Amniotic epithelial cell (primary cell): ENCODE data around the gene SV2C.
A peak's percentile ranks its signal among the peaks of the same experiment; 100 is the strongest.
"Not testable (repeated sequence)": the region's sequence is repeated elsewhere in the genome, so short reads cannot be mapped to it uniquely, and the experiment has no call there.

ENCODE experiments used
- DNase-seq: peaks from one replicate; pipeline ENCODE4 v3.0.0-alpha.2; 2010; ENCODE audit warnings: low read depth

Gene SV2C, protein sequence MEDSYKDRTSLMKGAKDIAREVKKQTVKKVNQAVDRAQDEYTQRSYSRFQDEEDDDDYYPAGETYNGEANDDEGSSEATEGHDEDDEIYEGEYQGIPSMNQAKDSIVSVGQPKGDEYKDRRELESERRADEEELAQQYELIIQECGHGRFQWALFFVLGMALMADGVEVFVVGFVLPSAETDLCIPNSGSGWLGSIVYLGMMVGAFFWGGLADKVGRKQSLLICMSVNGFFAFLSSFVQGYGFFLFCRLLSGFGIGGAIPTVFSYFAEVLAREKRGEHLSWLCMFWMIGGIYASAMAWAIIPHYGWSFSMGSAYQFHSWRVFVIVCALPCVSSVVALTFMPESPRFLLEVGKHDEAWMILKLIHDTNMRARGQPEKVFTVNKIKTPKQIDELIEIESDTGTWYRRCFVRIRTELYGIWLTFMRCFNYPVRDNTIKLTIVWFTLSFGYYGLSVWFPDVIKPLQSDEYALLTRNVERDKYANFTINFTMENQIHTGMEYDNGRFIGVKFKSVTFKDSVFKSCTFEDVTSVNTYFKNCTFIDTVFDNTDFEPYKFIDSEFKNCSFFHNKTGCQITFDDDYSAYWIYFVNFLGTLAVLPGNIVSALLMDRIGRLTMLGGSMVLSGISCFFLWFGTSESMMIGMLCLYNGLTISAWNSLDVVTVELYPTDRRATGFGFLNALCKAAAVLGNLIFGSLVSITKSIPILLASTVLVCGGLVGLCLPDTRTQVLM

DNA sequence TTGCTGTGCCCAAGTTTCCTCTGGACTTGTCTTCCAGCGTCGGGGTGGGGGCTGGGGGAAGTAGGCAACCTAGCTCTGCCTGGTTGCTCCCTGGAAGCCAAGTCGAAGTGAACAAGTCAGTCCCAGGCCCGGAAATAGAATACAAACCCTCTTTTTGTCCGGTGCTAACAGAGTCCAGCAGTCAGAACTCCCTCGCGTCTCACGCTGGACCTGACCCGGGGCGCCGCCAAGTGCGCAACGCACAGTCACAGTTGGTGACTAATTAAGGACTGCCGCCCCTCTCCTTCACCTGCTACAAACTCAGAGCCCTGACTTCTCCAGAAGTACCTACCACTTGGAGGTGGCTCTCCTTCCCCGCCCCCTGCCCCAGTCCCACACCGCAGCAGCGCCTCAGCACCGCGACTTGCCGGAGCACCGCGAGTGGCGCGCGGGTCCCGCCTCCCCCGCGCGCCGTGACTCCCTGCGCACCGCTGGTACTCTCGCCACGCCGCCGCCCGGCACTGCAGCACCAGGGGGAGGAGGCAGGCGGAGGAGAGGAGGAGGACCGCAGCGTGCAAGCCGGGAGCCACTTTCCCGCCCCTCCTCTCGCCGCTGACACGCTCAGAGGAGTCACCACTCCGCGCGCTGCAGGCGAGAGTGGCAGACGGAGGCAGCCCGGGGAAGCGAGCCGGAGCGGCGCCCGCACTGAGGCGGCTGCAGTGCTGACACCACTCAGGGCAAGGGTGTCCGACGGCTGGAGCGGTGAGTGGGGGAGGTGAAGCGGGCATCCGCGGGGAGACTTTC is at the start of gene SV2C:
Gene SV2C, plus strand, starts transcription at position 612 of the 783 bp plus-strand sequence. CDS start 48,368 bp downstream, outside the sequence.
- DNase-seq, result peak; percentile 2

DNA sequence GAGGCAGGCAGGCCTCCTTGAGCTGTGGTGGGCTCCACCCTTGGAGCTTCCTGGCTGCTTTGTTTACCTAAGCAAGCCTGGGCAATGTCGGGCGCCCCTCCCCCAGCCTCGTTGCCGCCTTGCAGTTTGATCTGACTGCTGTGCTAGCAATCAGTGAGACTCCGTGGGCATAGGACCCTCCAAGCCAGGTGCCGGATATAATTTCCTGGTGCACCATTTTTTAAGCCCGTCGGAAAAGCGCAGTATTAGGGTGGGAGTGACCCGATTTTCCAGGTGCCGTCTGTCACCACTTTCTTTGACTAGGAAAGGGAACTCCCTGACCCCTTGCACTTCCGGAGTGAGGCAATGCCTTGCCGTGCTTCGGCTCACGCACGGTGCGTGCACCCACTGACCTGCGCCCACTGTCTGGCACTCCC is 45.4 kb upstream of the SV2C start:
- DNase-seq, result not testable (repeated sequence)

DNA sequence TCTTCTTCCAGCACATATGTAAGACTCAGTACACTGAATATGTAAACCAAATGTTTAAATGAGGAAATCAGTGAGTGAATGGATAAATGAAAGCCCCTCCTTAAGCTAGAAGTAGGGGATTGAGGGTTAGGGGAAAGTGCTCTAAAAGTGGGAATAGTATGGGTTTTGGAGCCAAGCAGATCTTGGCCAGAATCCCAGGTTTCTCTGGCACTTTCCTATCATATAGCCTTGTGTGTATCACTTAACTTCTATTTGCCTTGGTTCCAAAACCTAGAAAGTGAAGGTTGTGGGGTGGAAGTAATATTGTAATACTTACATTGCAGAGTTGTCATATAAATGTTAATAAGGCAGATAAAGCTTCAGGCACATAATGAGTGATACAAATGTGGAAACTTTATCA is 45.0 kb upstream of the SV2C start:
- no peak for DNase-seq

DNA sequence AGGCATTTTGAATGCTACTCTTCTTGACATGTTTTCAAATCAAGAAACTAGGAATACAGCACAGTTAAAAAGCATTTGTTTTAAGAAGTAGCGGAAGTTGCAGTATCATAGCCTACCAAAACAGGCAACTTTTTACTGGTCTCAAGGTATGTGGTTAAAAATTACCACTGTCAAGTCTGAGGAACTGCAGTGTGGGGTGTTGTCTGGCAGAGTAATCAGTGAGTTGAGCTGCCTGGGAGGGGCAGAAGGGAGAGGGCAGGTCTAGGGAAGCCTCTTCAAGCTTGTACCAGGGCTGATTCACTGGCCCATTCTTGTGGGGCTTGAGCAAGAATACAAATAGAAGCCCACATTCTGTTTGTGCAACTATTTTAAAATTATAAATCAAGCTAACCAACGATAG is 42.4 kb upstream of the SV2C start:
- DNase-seq, result no peak

DNA sequence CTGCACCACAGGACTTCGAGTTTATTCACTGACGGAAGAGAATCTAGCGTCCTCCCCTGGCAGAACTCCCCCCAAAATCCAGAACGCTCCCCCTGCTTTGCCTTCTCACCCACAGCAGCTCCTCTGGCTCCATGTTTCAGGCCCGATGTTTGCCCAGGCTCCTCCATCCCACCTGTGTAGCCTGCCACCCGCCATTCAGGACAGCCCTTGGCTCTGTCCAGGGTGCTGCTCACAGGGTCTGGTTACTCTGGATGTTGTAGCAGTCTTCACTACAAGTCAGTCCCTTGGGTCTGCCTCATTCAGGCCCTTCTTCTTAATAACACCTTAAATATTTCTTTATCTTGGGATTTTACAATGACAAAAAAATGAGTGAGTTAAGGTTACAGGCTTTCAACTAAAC is 41.3 kb upstream of the SV2C start:
- no peak for DNase-seq

DNA sequence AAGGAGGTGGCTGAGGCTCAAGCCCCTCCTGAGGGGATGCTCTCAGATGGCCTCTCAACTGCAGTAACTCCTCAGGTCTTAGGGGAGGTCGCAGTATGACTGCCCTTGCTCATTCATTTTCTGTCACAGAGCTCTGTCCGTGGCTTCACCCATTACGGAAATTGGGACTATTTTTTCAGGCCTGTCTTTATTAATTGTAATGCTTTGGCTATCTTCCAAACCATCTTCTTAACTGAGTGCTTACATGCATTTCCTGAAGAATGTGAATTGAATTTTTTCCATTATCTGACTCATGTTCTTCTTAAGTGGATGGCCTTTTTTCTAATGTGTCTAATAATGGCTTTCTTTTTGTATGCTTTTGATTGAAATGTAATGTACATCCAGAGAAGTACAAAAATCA is 36.4 kb upstream of the SV2C start:
- DNase-seq, result no peak

DNA sequence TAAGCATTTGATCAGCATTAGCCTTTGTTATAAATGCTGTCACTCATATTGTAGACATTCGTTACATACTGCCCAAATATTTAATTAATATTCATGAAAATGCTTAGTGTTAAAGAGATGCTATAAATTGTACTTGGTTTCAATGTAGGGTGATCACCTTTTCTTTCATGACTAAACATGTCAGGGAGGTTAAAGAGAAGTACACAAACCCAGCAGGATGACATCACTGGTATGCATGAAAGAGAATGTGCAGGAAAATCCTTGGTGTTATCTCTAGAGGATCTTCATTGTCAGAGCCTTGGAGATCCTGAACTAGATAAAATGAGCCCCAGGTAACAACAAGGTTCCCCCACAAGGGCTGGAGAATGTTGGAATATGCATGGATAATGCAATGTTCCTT is 33.0 kb upstream of the SV2C start:
- no peak for DNase-seq

DNA sequence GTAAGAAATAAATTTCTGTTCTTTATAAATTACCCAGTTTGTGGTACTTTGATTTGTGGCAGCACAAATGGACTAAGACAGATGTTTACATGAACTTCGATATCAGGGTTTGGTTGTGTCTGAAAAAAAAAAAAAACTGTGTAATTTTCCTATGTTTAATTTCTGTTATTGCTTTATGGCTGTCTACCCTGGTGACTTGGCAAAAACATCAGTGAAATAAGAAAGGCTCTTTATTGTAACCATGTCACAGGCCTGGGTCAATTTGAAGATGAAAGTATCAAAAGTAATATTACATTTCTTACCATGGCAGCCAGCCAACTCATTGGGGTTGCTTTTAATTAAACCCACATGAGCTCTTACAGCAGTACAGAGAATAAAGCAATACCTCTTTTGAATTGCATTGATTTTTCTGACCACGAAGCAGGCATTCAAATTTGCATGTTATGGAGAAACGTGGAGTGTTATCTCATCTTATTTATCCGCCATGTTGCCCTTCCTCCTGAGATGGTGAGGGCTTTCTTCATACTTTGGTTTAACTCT is 20.6 kb upstream of the SV2C start:
- DNase-seq, result no peak

DNA sequence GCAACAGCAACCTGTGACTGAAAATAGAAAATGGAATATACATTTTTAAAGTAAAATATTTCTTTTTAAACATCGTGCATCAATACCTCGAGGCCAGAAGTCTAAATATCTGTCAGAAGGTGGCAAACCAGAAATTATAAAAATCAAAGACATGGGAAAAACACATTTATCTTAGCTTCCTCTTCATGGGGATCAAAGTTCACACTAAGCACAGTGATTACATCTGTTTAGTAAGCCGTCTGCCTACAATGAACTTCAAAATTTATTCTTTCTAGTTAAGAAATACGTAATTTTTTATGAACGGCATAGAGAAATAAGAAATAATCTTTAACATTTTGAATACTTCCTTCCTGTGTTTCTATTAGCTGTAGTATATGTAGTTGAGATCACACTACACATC is 17.9 kb upstream of the SV2C start:
- DNase-seq, result no peak

DNA sequence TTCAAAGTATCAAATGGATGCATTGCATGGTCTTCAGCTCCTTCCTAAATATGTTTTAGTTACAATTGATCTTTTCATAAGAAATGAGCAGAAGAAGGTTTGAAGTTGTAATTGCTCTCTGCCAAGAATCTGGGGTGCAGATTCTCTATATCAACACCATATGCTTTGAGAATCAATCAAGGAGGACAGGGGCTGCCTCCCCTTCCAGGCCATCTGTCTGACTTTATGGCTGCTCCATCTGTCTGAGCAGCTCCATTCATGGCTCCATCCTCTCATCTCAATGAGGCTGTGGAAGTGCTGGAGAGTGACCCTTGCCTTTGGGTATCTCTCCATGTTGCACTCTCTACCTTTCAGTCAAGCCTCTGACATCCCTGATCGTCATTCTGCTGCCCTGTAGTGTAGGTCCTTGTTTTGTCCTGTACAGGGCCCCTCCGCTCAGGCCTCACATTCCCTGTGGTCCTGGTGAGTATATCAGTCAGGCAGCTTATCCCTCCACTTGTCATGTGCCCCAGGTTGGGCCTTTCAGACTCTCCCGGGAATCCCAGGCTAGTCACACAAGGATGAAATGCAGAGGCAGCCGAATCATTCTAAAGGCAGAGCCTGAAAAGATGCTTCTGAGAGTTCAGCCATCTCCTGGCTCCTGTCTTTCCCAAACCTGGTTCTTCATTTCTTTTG is 14.0 kb upstream of the SV2C start:
- no peak for DNase-seq

DNA sequence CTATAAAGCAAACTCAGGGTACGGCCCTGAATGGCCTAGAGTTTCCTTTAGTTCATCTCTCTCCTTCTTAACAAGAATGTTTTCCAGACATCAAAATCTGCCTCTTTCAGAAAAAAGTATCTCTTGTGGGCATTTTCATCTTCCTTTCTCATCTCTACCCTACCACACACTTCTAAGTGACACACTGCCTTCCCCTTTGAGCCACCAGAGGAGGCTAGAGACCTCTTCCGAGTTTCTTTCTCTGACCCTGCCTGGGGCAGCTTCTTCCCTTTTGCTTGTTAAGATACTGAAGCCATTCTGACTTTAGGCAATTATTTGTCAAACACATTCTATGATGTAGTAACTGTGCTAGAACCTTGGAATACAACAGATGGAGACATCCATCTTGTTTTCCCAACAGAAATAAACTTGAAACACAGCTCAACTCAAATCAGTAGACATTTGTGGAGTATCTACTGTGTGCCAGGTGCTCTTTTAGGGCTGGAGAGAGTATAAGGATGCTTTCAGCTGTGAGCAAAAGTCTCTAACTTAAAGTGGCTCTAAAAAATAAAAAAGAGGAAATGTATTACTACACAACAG is 8.6 kb upstream of the SV2C start:
- no peak for DNase-seq

DNA sequence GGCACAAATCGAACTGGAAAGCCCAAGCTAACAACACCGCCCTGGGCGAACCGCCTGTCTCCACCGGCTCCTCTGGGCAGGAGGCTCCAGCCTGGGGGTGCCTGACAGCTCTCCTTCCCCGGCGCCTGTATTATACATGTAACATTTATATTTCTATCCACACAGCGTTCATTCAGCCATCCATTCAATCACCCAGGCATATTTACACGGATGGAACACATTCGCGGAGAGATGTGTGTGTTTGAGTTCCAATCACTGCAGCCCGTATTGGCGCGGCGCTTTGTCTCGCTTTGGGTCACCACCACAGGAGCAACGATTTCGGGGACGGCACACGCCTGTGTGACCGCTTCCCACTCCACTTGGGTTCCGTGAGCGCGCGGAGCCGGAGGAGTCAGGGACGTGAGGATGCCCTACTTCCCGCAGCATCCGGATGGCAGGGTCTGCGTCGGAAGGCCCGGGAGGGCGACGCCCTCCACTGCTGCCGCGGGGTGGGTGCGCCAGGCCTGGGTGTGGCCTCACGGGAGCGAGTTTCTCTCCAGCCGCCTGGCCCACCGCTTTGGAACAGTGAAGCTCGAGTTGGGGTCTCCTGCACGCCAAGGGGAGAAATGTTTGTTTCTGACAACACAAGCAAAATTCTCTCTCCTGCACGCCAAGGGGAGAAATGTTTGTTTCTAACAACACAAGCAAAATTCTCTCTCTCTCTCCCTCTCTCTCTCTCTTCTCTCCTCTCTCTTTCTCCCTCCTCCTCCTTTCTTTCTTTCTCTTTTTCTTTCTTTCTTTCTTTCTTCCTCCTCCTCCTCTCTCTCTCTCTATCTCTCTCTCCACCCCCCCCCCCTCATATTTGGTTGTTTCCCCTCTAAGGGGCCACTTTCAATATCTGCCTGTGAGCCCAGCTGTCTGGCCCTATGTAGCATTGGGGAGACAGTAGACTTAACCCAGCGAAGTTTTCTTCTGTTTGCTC is 1.1 kb upstream of the SV2C start:
- DNase-seq, result no peak

DNA sequence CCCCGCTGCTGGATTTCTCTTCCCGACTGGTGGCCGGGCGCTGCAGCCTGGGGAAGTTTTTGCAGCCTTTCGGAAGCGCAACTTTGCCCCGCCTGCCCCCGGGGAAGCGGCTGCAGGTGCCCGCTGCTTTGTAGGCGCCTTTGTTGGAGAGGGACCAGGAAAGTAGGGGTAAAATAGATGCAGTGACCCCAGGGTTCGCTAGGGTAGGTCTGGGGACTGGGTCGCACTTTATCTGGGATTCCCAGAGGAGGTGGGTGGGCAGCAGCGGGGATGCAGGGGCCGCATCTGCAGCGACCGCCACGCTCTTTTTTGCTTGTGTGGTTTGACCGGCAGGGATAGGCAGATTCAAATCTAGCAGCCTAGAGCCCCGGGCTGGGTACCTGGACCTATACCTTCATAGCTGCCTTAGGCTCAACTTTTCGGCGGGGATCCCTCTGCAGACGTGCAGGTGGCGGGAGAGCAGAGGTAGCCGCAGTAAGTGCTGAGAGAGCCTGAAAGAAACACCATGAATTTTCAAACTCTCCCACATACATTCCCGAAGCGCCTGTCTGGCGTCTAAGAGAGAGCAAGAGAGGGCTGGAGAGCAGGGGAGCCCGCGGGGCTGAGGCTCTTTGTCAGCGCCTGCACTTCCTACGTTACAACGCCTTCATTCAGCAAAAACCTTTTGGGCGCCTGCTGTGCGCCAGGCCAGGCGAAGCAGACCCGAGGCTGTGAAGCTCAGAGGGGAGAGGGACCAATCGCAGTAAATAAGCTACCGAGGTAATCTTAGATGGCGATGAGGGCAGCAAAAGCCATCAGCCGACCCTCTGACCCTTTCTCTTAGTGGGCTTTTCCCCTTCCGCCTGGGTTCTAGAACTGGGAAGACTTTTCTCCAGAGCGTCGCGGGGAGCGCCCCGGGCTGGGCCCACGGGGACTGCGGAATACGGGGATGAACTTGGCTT is 642 bp downstream of the SV2C start:
- DNase-seq, result no peak

DNA sequence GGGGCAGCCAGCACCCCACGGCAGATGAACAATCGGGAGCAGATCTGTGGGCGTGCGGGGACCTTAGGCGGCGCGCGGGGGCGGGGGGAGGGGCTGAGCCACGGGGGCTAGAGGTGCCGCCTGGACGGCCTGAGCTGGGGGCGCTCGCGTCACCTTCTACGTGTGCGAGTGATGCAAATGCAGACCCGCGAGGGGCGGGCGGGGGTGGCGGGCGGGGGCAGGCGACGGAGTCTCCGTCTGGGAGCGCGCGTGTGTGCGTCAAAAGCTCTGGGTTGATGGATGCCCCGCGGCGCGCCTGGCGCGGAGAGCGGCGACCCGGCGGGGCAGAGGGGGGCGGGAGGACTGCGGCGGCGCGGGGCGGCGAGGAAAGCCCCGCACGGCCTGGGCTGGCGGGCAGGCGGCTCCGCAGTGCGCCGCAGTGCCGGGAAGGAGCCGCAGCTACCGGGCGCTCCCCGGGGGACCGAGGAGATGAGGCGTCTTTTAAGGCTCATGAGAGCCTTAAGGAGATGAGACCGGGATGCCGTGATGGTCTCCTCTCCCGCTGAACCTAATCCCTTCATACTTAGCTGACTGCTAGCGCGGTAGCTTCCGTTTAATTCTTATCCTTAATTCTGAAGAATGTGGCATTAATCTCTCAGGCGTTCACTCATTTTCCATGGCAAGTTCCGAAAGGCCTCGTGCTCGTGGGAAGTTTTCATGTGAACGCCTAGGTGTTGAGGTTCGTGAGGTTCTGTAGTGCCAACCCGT is 1.5 kb downstream of the SV2C start:
- no peak for DNase-seq

DNA sequence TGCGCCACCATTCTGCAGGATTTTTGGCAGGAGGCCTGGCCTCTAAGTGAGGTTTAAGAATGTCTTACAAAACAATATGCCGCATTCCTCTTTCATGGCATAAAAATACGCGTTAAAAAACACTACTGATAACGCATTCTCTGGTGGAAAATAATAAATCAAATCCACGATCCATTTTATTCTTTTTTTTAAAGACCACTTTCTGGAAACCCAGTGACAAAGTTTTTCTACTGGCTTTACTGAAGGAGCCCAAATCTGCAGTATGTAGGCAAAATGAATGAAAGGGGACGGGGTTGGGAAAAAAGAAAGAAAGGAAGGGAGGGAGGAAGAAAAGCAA is 2.0 kb downstream of the SV2C start:
- DNase-seq, result no peak

DNA sequence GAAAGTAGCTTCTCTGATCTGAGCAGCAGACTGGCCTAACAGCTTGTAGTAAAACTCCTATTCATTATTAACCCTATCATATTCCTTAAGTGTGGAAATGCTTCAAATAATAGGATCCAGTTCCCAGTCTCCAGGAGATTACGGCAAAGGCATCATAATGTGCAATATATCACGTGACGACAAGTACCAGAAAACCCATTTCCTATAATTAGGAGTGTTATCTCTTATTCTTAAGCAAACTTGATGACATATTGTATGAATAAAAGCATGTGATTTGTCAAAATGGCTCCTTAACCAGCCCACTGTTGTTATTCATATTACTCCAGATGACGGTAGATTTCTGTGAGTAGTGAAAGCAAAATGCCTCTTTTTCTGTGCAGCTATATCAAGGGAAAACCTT is 2.9 kb downstream of the SV2C start:
- no peak for DNase-seq

DNA sequence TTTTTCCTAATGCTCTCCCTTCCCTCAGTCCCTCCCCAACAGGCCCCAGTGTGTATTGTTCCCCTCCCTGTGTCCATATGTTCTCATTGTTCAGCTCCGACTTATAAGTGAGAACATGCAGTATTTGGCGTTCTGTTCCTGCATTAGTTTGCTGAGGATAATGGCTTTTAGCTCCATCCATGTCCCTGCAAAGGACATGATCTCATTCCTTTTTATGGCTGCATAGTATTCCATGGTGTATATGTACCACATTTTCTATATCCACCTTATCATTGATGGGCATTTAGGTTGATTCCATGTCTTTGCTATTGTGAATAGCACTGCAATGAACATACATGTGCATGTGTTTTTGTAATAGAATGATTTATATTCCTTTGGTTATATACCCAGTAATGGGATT is 6.0 kb downstream of the SV2C start:
- not testable (repeated sequence) for DNase-seq

DNA sequence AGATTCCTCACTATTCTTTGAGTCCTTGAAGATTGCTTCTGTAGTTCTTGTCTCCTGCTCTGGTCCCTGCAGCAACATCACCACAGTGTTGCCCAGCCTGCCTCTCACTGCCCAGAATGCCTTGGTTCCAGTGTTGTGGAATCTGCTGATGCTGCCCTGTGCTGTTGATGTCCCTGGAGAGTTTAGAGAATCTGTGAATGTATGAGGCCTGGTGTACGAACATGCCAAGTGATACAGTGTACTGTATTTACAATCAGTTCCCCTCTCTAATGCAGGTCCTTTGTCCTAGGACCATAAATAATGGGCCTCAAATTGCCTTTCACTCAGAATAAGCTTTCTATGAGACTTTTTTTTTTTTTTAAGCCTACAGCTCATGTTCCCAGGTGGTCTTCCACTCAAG is 8.2 kb downstream of the SV2C start:
- DNase-seq, result no peak

DNA sequence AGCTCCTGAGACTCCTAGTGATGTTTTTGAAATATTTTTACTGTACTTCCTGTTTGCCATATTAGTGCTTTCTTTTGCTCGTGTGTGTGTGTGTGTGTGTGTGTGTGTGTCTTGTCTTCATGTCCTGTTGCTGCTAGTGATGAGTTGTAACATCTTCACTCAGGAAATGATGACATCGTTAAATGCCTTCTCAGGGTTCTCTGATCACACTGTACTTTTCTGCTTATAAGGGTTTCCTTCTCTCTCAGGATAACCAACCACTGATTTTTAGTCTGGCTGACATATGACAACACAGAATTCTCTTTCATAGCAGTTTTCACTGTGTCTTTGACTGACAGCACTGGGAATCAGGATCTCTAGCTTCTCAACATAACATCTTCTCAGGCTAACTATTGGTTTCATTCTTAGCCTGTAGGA is 16.1 kb downstream of the SV2C start:
- DNase-seq, result no peak
